Measurements from ENCODE around the gene ARHGAP24.

Gene ARHGAP24

GRCh38 chr4:86035688-86036087 is 560.7 kb downstream of the ARHGAP24 start:
- DNase-seq: no peak

GRCh38 chr4:86036736-86037135 is 561.8 kb downstream of the ARHGAP24 start:
- no peak for DNase-seq

- no peak for DNase-seq
Observed at GRCh38 chr4:86038037-86038436, 563.1 kb downstream of the ARHGAP24 start.

GRCh38 chr4:86043755-86044592 is 569.0 kb downstream of the ARHGAP24 start:
- DNase-seq: peak; percentile 91

GRCh38 chr4:86044593-86044985 is 569.6 kb downstream of the ARHGAP24 start:
- DNase-seq: no peak

GRCh38 chr4:86048426-86048825 is 573.5 kb downstream of the ARHGAP24 start:
- DNase-seq: no peak

- DNase-seq: no peak
Observed at GRCh38 chr4:86050496-86050895, 575.5 kb downstream of the ARHGAP24 start.

All from eye (tissue), 1 donor.